Esophagus squamous epithelium (tissue), 4 donors: ENCODE data around the gene FA2H.

ENCODE experiments used
- POLR2A ChIP-seq, 4 donors: fragments of 450-650 bp; IDR thresholded peaks; one replicate each; pipeline ENCODE4 v1.6.1; 2017; ENCODE audit warnings: antibody characterized with exemption in 4 of 4, mild to moderate bottlenecking in 4 of 4, moderate library complexity in 3 of 4
- TF ChIP-seq, protein P1 (sequence below), 6 experiments: fragments of 450-650 bp in 4 of 6; fragments of 200-600 bp in 2 of 6; sonication (generic) in 2 of 6; IDR thresholded peaks; one replicate each; pipeline ENCODE4 v1.5.1; 2016 to 2019; ENCODE audit warnings: antibody characterized with exemption in 6 of 6, mild to moderate bottlenecking in 4 of 6, moderate library complexity in 4 of 6

DNA sequence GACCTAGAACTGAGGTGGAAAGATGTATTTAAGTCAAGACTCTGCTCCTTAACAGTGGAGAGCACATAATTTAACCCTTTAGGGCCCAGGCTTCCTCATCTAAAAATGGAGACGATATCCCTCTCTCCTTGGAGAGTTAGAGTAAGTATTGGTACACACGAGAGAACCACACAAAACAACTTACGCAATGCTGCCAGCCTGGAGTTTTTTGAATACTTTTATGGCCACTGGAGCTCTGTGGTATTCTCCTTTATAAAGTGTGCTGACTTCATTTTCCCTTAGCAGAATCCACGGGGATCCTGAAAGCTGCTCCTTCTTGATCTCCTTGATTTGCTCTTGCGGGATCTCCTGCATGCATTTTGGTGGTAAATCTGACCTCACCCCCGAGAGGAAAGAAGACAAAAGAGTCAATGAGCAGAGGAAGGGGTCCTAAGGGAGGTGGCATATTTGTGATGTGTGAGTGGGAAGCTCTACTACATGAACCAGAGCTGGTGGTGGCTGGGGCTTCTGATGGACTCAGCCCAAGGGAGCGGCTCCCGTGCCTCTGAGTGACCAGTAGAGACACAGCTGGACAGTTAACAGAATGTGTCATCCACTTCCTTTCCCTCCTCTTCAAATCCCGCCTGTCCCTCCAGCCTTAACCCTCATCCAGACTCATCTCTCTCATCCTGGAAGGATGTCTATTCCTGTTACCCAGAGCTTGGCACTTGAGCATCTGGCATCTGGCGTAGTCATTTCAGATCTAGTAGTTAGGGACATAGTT is 83.3 kb downstream of the FA2H start:
- no peak for TF ChIP-seq POLR2A (IDR thresholded peaks at IDR 0.05)
- TF ChIP-seq, protein P1, sequence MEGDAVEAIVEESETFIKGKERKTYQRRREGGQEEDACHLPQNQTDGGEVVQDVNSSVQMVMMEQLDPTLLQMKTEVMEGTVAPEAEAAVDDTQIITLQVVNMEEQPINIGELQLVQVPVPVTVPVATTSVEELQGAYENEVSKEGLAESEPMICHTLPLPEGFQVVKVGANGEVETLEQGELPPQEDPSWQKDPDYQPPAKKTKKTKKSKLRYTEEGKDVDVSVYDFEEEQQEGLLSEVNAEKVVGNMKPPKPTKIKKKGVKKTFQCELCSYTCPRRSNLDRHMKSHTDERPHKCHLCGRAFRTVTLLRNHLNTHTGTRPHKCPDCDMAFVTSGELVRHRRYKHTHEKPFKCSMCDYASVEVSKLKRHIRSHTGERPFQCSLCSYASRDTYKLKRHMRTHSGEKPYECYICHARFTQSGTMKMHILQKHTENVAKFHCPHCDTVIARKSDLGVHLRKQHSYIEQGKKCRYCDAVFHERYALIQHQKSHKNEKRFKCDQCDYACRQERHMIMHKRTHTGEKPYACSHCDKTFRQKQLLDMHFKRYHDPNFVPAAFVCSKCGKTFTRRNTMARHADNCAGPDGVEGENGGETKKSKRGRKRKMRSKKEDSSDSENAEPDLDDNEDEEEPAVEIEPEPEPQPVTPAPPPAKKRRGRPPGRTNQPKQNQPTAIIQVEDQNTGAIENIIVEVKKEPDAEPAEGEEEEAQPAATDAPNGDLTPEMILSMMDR (IDR thresholded peaks at IDR 0.05), result no peak
